Neuronal stem cell (in vitro differentiated cells): ENCODE measurements around the gene WDR48. TPM values are rescaled to one million over a fixed set of nuclear protein-coding genes. Genes with fewer than 3 reads are reported as not detected.
A peak's percentile ranks its signal among the peaks of the same experiment; 100 is the strongest.

Experiments
- DNase-seq: peaks from one replicate; pipeline ENCODE4 v3.0.0-alpha.2; 2013; ENCODE audit warnings: low spot score
- H2AFZ ChIP-seq: one replicate; pipeline ENCODE4 v1.6.1; 2013; ENCODE audit warnings: mild to moderate bottlenecking, low read length, inconsistent platforms
- H2AK5ac ChIP-seq: 2 replicates; pipeline ENCODE4 v1.6.1; 2013; ENCODE audit warnings: low read depth, mild to moderate bottlenecking, inconsistent platforms, low read length, moderate library complexity, mixed read lengths
- H2BK120ac ChIP-seq: 2 replicates; pipeline ENCODE4 v1.6.1; 2013; ENCODE audit warnings: low read depth, mild to moderate bottlenecking, inconsistent platforms, low read length, moderate library complexity, mixed read lengths
- H2BK12ac ChIP-seq: one replicate; pipeline ENCODE4 v1.6.1; 2013; ENCODE audit warnings: low read length, inconsistent platforms
- H2BK15ac ChIP-seq: 2 replicates; pipeline ENCODE4 v1.6.1; 2013; ENCODE audit warnings: mild to moderate bottlenecking, low read length, inconsistent platforms, mixed read lengths
- H2BK5ac ChIP-seq: one replicate; pipeline ENCODE4 v1.6.1; 2013; ENCODE audit warnings: inconsistent platforms, mild to moderate bottlenecking, low read length, moderate library complexity
- H3K14ac ChIP-seq: one replicate; pipeline ENCODE4 v1.6.1; 2013; ENCODE audit warnings: low read length, inconsistent platforms
- H3K18ac ChIP-seq: 2 replicates; pipeline ENCODE4 v1.6.1; 2013; ENCODE audit warnings: low read length, inconsistent platforms
- H3K23ac ChIP-seq: 2 replicates; pipeline ENCODE4 v1.6.1; 2013; ENCODE audit warnings: low read depth, mild to moderate bottlenecking, mixed read lengths, low read length, inconsistent platforms; ENCODE audit not compliant: poor library complexity
- H3K27ac ChIP-seq: replicated peaks from 3 replicates; pipeline ENCODE4 v1.5.1; 2013; ENCODE audit warnings: low read length, inconsistent platforms
- H3K27me3 ChIP-seq, 3 experiments: 2 replicates each; pipeline ENCODE4 v1.6.1; 2013; ENCODE audit warnings: low read length in 3 of 3, mild to moderate bottlenecking in 2 of 3, inconsistent platforms in 1 of 3, low read depth in 1 of 3, mixed read lengths in 1 of 3, moderate library complexity in 1 of 3; ENCODE audit not compliant: control insufficient read depth in 3 of 3, insufficient read depth in 3 of 3
- H3K36me3 ChIP-seq, 2 donors: replicated peaks in 1 of 2; 2 replicates each; pipeline ENCODE4 v1.6.1; 2013; ENCODE audit warnings: low read length in 2 of 2; ENCODE audit not compliant: control insufficient read depth in 2 of 2, insufficient read depth in 2 of 2
- H3K4ac ChIP-seq: 2 replicates; pipeline ENCODE4 v1.6.1; 2013; ENCODE audit warnings: inconsistent platforms, mild to moderate bottlenecking, low read length, moderate library complexity
- H3K4me1 ChIP-seq, 2 donors: 1 replicate in 1 of 2; 2 replicates in 1 of 2; pipeline ENCODE4 v1.6.1; 2013; ENCODE audit warnings: low read length in 2 of 2, low read depth in 1 of 2; ENCODE audit not compliant: control insufficient read depth in 2 of 2, insufficient read depth in 1 of 2
- H3K4me2 ChIP-seq: one replicate; pipeline ENCODE4 v1.6.1; 2013; ENCODE audit warnings: mild to moderate bottlenecking, low read length, inconsistent platforms; ENCODE audit not compliant: insufficient read depth, poor library complexity, severe bottlenecking
- H3K4me3 ChIP-seq, 2 donors: 2 replicates each; pipeline ENCODE4 v1.5.1; 2013; ENCODE audit warnings: low read length in 2 of 2, mild to moderate bottlenecking in 2 of 2, inconsistent platforms in 1 of 2, moderate library complexity in 1 of 2
- H3K79me1 ChIP-seq: one replicate; pipeline ENCODE4 v1.6.1; 2013; ENCODE audit warnings: low read depth, mild to moderate bottlenecking, inconsistent platforms, low read length, moderate library complexity
- H3K9ac ChIP-seq: one replicate; pipeline ENCODE4 v1.6.1; 2013; ENCODE audit warnings: mild to moderate bottlenecking, low read depth, low read length, inconsistent platforms; ENCODE audit not compliant: poor library complexity
- H3K9me3 ChIP-seq, 2 donors: replicated peaks in 1 of 2; 2 replicates each; pipeline versions ENCODE3 to v1.6.1; 2013; ENCODE audit warnings: low read length in 2 of 2, mild to moderate bottlenecking in 2 of 2, inconsistent platforms in 1 of 2, low read depth in 1 of 2, mixed read lengths in 1 of 2, moderate library complexity in 1 of 2; ENCODE audit not compliant: control insufficient read depth in 2 of 2, insufficient read depth in 1 of 2
- H4K8ac ChIP-seq: one replicate; pipeline ENCODE4 v1.6.1; 2013; ENCODE audit warnings: low read depth, mild to moderate bottlenecking, inconsistent platforms, low read length, moderate library complexity
- H4K91ac ChIP-seq: one replicate; pipeline ENCODE4 v1.6.1; 2013; ENCODE audit warnings: low read length, low read depth, mild to moderate bottlenecking, inconsistent platforms; ENCODE audit not compliant: poor library complexity
- WGBS, 2 donors: extraction: QIAGEN DNeasy Blood & Tissue Kit; methylation state at CpG; one replicate each; pipeline ENCODE4 v1.1.7; 2013; ENCODE audit warnings: missing lambda C conversion rate in 2 of 2, mixed read lengths in 1 of 2; ENCODE audit not compliant: insufficient read length in 2 of 2, insufficient replicate concordance in 1 of 2; ENCODE audit errors: extremely low coverage in 2 of 2; 5-methylcytosine and 5-hydroxymethylcytosine counted together
- polyA plus RNA-seq, 2 experiments: library from polyadenylated mRNA; stranded (reverse); fragments of 200-250 nt; gene quantifications; one replicate each; pipeline ENCODE4 v1.2.3, GENCODE V29; 2013

Gene WDR48
- 45.7 TPM for polyA plus RNA-seq (2013, experiment 1 of 2)
- 46.4 TPM for polyA plus RNA-seq (2013, experiment 2 of 2)

DNA sequence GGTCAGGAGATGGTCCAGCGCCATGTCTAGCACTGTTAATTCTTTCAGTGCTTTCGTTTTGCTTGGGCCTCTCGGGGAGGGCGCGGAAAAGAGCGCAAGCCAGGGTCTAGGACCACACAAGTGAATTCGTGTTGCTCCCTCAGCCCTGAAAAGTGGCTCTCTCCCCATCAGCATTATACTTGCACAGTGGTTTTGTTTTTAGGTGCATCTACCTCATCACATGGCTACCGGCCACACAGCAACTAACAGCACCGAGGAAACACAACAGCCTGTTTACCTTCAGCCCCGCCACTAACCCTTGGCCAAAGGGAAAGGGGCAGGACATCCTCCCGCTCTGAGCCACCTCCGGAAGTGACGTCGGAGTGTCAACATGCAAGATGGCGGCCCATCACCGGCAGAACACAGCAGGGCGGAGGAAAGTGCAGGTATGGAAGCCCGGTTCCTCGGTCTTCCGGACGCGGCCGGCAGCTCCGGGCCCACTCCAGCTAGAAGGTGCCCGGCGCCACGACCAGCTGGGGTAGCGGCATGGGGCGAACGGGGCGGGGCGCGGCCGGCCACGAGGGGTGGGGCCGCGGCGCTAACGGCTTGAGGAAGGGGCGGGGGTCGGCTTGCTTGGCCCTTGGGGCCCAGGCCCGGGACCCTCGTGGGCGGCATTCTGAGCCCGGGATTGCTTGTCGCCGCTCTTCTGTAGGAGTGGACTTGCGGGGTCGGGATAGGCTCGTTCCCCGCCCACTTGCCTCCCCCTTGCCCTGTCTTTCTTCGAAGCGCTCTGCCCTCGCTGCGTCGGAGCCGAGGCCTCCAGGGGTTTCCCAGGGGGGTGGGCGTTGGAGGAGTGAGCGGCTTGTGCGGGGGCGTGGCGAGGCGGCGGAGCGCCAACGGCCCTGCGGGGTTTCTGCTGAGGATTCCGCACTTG lies at the start of gene WDR48, which contains the start of gene SCN11A:
TSS of gene WDR48 (plus strand) at position 368 of the 913 bp plus-strand sequence. CDS start at position 378, 10 bp downstream.
TSS of gene SCN11A (minus strand) at position 296 of the 913 bp plus-strand sequence. CDS start 101,582 bp downstream, outside the sequence.
- Histone ChIP-seq H2BK15ac (peak within 1 kb of the TSS; percentile 69), H3K27ac (peak within 1 kb of the TSS; percentile 93), H3K18ac (peak within 1 kb of the TSS; percentile 89), H3K36me3 (no peaks in the 10 kb centered on the region), H2AFZ (peak within 1 kb of the TSS; percentile 94), H3K27me3 (no peaks in the 10 kb centered on the region), H3K79me1 (no peaks in the 10 kb centered on the region), H3K4ac (no peak within 1 kb of the TSS), H2AK5ac (no peak within 1 kb of the TSS), H3K23ac (peak within 1 kb of the TSS; percentile 90), H2BK5ac (peak within 1 kb of the TSS; percentile 47), H3K14ac (no peak within 1 kb of the TSS), H4K91ac (peak within 1 kb of the TSS; percentile 14), H3K4me1 (peaks cover 2 to 11% of the 10 kb centered on the region in 2 donors), H2BK12ac (no peak within 1 kb of the TSS), H3K4me2 (peak within 1 kb of the TSS; percentile 67), H3K9ac (peak within 1 kb of the TSS; percentile 91), H3K4me3 (peak within 1 kb of the TSS; percentile 61 to 84), H4K8ac (no peak within 1 kb of the TSS), H3K9me3 (no peaks in the 10 kb centered on the region), H2BK120ac (no peak within 1 kb of the TSS)
- no CpG with 5 or more reads among the region's 68 CpGs for WGBS, 2 donors
- DNase-seq: peak; percentile 89

DNA sequence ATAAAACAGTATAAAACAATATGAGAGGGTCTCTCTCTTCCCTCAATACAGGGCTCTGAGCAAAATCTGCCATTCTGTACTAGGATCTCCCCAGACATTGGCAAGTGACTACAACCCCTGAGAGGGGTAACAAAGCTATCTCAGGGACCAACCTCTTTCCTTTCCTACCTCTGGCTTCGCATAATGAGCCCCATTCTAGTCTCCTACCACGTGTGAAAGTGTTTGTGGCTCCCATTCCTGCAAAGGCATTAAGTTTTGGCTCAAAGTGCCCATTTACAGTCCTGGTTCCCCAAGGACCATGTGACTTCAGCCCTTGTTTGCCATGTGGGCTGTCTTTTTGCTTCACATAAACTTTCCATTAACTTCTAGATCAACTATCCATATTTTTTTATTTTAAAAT lies 46.5 kb upstream of the WDR48 start:
- H3K27ac ChIP-seq: no peak overlapping the region
- no peaks in the 10 kb centered on the region for H3K27me3 ChIP-seq
- H3K23ac ChIP-seq: no peak overlapping the region
- no peaks in the 10 kb centered on the region for H3K9me3 ChIP-seq
- H3K36me3 ChIP-seq: no peaks in the 10 kb centered on the region
- H2BK15ac ChIP-seq: no peak overlapping the region
- no peak overlapping the region for H3K9ac ChIP-seq
- H3K18ac ChIP-seq: no peak overlapping the region
- H3K4me3 ChIP-seq: no peak overlapping the region
- no peak overlapping the region for H2AFZ ChIP-seq
- no peak overlapping the region for H4K91ac ChIP-seq
- H4K8ac ChIP-seq: no peak overlapping the region
- H2BK120ac ChIP-seq: no peak overlapping the region
- no peak overlapping the region for H3K14ac ChIP-seq
- no peak overlapping the region for H3K4me2 ChIP-seq
- no peak overlapping the region for H2BK12ac ChIP-seq
- no peaks in the 10 kb centered on the region for H3K79me1 ChIP-seq
- no peak overlapping the region for H2BK5ac ChIP-seq
- DNase-seq: no peak
- H3K4ac ChIP-seq: no peak overlapping the region
- no CpG with 5 or more reads among the region's 2 CpGs for WGBS, 2 donors
- no peaks in the 10 kb centered on the region for H3K4me1 ChIP-seq
- no peak overlapping the region for H2AK5ac ChIP-seq

DNA sequence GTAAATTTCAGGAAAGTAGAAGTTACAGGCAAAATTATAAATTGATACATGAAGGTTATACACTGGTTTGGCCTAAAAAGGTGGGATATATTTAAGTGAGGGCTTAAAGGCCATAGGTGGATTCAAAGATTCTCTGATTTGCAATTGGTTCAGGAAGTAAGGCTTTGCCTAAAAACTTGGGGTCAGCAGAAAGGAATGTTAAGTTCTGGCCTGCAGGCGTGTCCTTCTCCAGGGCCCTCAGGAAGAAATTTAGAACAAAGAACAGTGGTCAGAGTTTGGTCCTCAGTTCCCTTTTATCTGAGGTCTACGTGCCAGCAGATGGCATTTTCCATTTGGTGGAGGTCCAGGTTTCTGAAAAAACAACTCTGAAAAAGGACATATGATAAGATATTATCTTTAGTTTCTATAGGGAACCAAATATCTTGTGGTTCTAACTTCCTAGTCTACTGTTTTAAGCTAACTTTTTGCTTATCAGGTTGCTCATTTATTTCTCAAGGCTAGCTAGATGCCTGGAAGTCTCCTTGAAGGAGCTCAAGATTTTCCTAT lies 40.6 kb upstream of the WDR48 start:
- H2AFZ ChIP-seq: no peak overlapping the region
- H3K18ac ChIP-seq: no peak overlapping the region
- no peak overlapping the region for H3K4ac ChIP-seq
- no peak overlapping the region for H4K91ac ChIP-seq
- H3K23ac ChIP-seq: no peak overlapping the region
- no peak overlapping the region for H3K4me3 ChIP-seq
- H4K8ac ChIP-seq: no peak overlapping the region
- no peak overlapping the region for H2BK12ac ChIP-seq
- H3K4me1 ChIP-seq: peaks cover 0 to 2% of the 10 kb centered on the region in 2 donors
- no peak overlapping the region for H2BK120ac ChIP-seq
- no peaks in the 10 kb centered on the region for H3K79me1 ChIP-seq
- DNase-seq: no peak
- H3K9me3 ChIP-seq: no peaks in the 10 kb centered on the region
- no peaks in the 10 kb centered on the region for H3K36me3 ChIP-seq
- no peak overlapping the region for H2BK15ac ChIP-seq
- H3K9ac ChIP-seq: no peak overlapping the region
- H3K27me3 ChIP-seq: peaks cover 0 to 3% (median 0%) of the 10 kb centered on the region in 3 experiments
- H2BK5ac ChIP-seq: no peak overlapping the region
- H3K27ac ChIP-seq: no peak overlapping the region
- H3K4me2 ChIP-seq: no peak overlapping the region
- WGBS, 2 donors: no CpG with 5 or more reads among the region's 2 CpGs
- no peak overlapping the region for H2AK5ac ChIP-seq
- H3K14ac ChIP-seq: no peak overlapping the region

DNA sequence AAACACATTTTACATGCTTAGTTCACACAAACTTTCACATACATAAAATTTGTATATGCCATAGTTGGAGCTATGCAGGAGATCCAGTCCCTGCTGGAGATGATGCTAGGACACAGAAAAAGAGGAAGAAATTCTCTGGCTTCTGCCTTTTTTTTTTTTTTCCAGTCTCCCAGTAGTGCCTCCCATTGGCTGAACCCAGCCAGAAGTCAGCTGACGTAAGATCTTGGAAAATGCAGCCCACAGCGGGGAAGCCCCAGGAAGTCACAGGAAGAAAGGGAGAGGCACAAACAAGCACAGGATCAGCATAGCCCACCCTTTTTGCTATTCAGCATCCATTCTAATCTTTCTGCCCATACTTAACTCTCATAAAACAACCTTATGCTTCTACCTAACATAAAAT lies 38.5 kb upstream of the WDR48 start:
- Histone ChIP-seq H3K79me1 (no peaks in the 10 kb centered on the region), H2BK5ac (no peak overlapping the region), H4K91ac (no peak overlapping the region), H2AK5ac (no peak overlapping the region), H2BK120ac (no peak overlapping the region), H3K18ac (no peak overlapping the region), H3K4ac (no peak overlapping the region), H3K4me2 (no peak overlapping the region), H2BK12ac (no peak overlapping the region), H3K23ac (no peak overlapping the region), H3K4me1 (peaks cover 0 to 2% of the 10 kb centered on the region in 2 donors), H3K4me3 (no peak overlapping the region), H3K27me3 (peaks cover 0 to 3% (median 0%) of the 10 kb centered on the region in 3 experiments), H3K27ac (no peak overlapping the region), H3K9ac (no peak overlapping the region), H2AFZ (peak overlapping the region; percentile 56), H2BK15ac (no peak overlapping the region), H3K36me3 (no peaks in the 10 kb centered on the region), H3K14ac (no peak overlapping the region), H4K8ac (no peak overlapping the region), H3K9me3 (no peaks in the 10 kb centered on the region)
- WGBS, 2 donors: no CpG with 5 or more reads among the region's 2 CpGs
- no peak for DNase-seq
